Rectal smooth muscle tissue (tissue), 1 donor: ENCODE measurements around the gene MDGA2.
"Not testable (repeated sequence)": the region's sequence is repeated elsewhere in the genome, so short reads cannot be mapped to it uniquely, and the experiment has no call there.

Experiments
- H3K27ac ChIP-seq: one replicate; pipeline ENCODE4 v1.7.0; 2013; ENCODE audit warnings: low read depth, low read length, inconsistent platforms
- H3K27me3 ChIP-seq: one replicate; pipeline ENCODE4 v1.7.0; 2013; ENCODE audit warnings: low read length; ENCODE audit not compliant: control insufficient read depth, insufficient read depth
- H3K36me3 ChIP-seq: one replicate; pipeline ENCODE4 v1.7.0; 2013; ENCODE audit warnings: low read length; ENCODE audit not compliant: control insufficient read depth, insufficient read depth
- H3K4me1 ChIP-seq: one replicate; pipeline ENCODE4 v1.7.0; 2013; ENCODE audit warnings: low read length; ENCODE audit not compliant: control insufficient read depth, insufficient read depth
- H3K4me3 ChIP-seq: one replicate; pipeline ENCODE4 v1.7.0; 2013; ENCODE audit warnings: low read length
- H3K9ac ChIP-seq: one replicate; pipeline ENCODE4 v1.7.0; 2013; ENCODE audit warnings: low read length

Gene MDGA2

DNA sequence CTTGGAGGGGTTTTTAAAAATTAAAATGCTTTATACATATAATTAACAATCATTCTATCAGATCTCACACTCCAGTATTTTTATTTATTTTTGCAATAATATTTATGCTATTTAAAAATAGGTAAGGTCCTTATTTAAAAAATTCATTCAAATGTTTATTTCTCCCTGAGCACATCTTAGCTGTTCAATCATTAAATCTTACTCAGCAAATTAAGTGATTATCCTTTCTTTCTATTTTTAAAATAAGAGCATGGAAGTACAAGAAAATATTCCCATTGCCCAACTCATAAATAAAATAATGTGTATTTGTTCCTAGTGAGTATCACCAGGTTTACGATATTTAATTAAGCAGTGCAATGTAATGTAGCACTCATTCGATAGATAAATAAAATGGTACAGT, 666.7 kb downstream of the MDGA2 start:
- Histone ChIP-seq H3K4me3 (no peak overlapping the region), H3K4me1 (no peaks in the 10 kb centered on the region), H3K36me3 (no peaks in the 10 kb centered on the region), H3K9ac (no peak overlapping the region), H3K27ac (no peak overlapping the region), H3K27me3 (no peaks in the 10 kb centered on the region)

- Histone ChIP-seq H3K27me3 (no peaks in the 10 kb centered on the region), H3K27ac (no peak overlapping the region), H3K36me3 (no peaks in the 10 kb centered on the region)
Observed at GRCh38 chr14:46999661-47000060, 675.7 kb downstream of the MDGA2 start.

GRCh38 chr14:46989566-46989965, 685.8 kb downstream of the MDGA2 start:
- H3K27me3 ChIP-seq: no peaks in the 10 kb centered on the region
- H3K9ac ChIP-seq: no peak overlapping the region
- H3K36me3 ChIP-seq: no peaks in the 10 kb centered on the region
- H3K4me3 ChIP-seq: no peak overlapping the region
- no peaks in the 10 kb centered on the region for H3K4me1 ChIP-seq
- H3K27ac ChIP-seq: no peak overlapping the region

More at GRCh38 chr14:46999661-47000060, 675.7 kb downstream of the MDGA2 start:
- H3K9ac ChIP-seq: no peak overlapping the region
- H3K4me3 ChIP-seq: no peak overlapping the region
- no peaks in the 10 kb centered on the region for H3K4me1 ChIP-seq

- H3K36me3 ChIP-seq: no peaks in the 10 kb centered on the region
- H3K4me1 ChIP-seq: no peaks in the 10 kb centered on the region
- H3K9ac ChIP-seq: no peak overlapping the region
- no peak overlapping the region for H3K27ac ChIP-seq
- H3K27me3 ChIP-seq: no peaks in the 10 kb centered on the region
- H3K4me3 ChIP-seq: no peak overlapping the region
Observed at GRCh38 chr14:46988312-46988711, 687.1 kb downstream of the MDGA2 start.

GRCh38 chr14:46985529-46986380, 689.6 kb downstream of the MDGA2 start:
- no peak overlapping the region for H3K27ac ChIP-seq
- no peak overlapping the region for H3K4me3 ChIP-seq
- H3K36me3 ChIP-seq: no peaks in the 10 kb centered on the region
- H3K4me1 ChIP-seq: no peaks in the 10 kb centered on the region
- H3K9ac ChIP-seq: no peak overlapping the region
- no peaks in the 10 kb centered on the region for H3K27me3 ChIP-seq

DNA sequence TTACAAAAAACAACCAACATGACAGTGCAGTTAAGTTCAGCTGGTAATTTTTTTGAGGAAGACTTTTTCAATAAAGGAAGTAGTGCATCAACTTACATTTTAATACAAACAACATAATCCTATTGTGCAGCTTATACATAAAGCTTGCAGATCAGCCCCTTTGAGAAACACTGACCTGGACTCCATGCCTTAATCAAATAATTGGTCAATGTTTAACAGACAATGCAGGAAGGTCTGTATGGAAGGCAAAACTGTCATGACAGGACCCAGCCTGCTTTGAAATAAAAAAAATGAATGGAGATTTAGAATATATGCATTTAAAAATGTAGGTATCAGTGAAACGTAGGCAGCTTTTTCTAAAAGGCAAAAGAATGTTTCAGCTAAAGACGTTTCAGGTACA, 702.1 kb downstream of the MDGA2 start:
- H3K9ac ChIP-seq: no peak overlapping the region
- H3K4me3 ChIP-seq: no peak overlapping the region
- no peaks in the 10 kb centered on the region for H3K4me1 ChIP-seq
- no peaks in the 10 kb centered on the region for H3K36me3 ChIP-seq
- no peak overlapping the region for H3K27ac ChIP-seq
- H3K27me3 ChIP-seq: no peaks in the 10 kb centered on the region

DNA sequence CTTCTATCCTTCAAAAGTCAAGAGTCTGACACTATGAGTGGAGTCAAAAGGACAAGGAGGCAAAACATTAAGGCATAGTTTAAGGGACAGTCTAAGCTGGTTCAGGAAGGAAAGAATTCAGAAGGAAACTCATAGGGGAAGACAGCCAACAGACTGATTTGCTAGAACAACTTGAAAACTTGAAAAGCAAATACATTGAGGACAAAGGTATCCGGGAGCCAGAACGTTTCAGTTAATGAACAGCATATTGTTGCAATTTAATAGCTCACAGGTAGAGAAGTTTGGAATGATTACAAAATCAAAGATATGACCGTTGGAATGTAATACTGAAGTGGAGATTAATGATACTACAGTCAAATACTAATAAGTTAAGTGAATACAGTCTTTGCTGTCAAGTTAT, 711.0 kb downstream of the MDGA2 start:
- no peak overlapping the region for H3K9ac ChIP-seq
- no peaks in the 10 kb centered on the region for H3K27me3 ChIP-seq
- no peaks in the 10 kb centered on the region for H3K36me3 ChIP-seq

DNA sequence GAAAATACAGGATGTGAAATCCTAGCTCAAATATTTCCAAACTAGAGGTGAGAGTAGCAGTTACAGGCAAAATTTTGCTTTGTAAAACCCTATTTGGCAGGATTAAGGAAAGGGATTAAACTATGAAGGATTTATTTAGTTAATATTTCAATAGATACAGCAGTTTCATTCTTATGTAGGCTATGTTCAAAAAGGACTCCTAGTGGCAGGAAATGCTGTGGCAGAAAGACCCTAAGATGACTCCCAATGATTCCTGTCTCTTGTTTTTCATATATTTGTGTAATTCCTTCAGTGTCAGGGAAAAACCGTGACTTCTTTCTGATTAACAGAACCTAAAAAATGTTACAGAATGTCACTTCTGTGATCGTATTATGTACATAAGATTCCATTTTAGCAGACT, 724.3 kb downstream of the MDGA2 start:
- no peaks in the 10 kb centered on the region for H3K4me1 ChIP-seq
- H3K27ac ChIP-seq: no peak overlapping the region
- H3K4me3 ChIP-seq: no peak overlapping the region
- H3K9ac ChIP-seq: no peak overlapping the region
- H3K36me3 ChIP-seq: no peaks in the 10 kb centered on the region
- no peaks in the 10 kb centered on the region for H3K27me3 ChIP-seq

More for the DNA sequence above, 711.0 kb downstream of the MDGA2 start:
- H3K4me3 ChIP-seq: no peak overlapping the region
- H3K4me1 ChIP-seq: no peaks in the 10 kb centered on the region
- H3K27ac ChIP-seq: no peak overlapping the region

- Histone ChIP-seq H3K4me1 (no peaks in the 10 kb centered on the region), H3K27me3 (no peaks in the 10 kb centered on the region), H3K36me3 (no peaks in the 10 kb centered on the region), H3K9ac (no peak overlapping the region), H3K27ac (no peak overlapping the region), H3K4me3 (no peak overlapping the region)
Observed at GRCh38 chr14:46940611-46941010, 734.8 kb downstream of the MDGA2 start.

GRCh38 chr14:46920542-46920941, 754.9 kb downstream of the MDGA2 start:
- no peak overlapping the region for H3K4me3 ChIP-seq
- no peak overlapping the region for H3K9ac ChIP-seq
- H3K4me1 ChIP-seq: no peaks in the 10 kb centered on the region
- no peaks in the 10 kb centered on the region for H3K27me3 ChIP-seq
- no peak overlapping the region for H3K27ac ChIP-seq
- H3K36me3 ChIP-seq: no peaks in the 10 kb centered on the region

- not testable (repeated sequence) for H3K4me3 ChIP-seq, H3K27me3 ChIP-seq, H3K4me1 ChIP-seq, H3K27ac ChIP-seq, H3K36me3 ChIP-seq, H3K9ac ChIP-seq
Observed at GRCh38 chr14:46915539-46915938, 759.9 kb downstream of the MDGA2 start.

- H3K4me1 ChIP-seq: no peaks in the 10 kb centered on the region
- no peak overlapping the region for H3K9ac ChIP-seq
- no peak overlapping the region for H3K27ac ChIP-seq
- H3K27me3 ChIP-seq: no peaks in the 10 kb centered on the region
- H3K36me3 ChIP-seq: no peaks in the 10 kb centered on the region
- no peak overlapping the region for H3K4me3 ChIP-seq
Observed at GRCh38 chr14:46902837-46903236, 772.6 kb downstream of the MDGA2 start.

DNA sequence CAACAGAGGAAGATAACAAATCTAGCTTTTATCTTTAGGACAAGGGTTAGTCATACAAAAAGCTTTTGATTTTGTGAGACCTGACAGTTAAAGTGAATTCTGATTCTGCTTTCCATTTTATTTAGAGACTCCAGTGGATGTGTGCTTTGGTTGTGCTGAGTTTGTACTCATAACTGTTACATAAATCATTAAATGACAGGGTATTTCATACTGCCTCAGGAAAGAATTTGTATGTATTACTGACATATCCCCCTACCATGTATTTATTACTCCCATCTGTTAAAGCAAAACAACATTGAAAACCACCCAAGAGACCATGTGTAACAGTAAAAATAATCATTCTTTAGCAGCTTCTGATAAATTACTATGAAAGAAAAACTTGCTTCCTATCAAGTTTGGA, 780.9 kb downstream of the MDGA2 start:
- no peak overlapping the region for H3K4me3 ChIP-seq
- H3K27me3 ChIP-seq: no peaks in the 10 kb centered on the region
- H3K27ac ChIP-seq: no peak overlapping the region
- H3K36me3 ChIP-seq: no peaks in the 10 kb centered on the region
- H3K4me1 ChIP-seq: no peaks in the 10 kb centered on the region
- H3K9ac ChIP-seq: no peak overlapping the region
